ENCODE data around the gene BRD7. TPM values are rescaled to one million over a fixed set of nuclear protein-coding genes. Genes with fewer than 3 reads are reported as not detected.

The BRD7 gene
- total and polyA plus RNA-seq, 10 donors = 39.2 to 69.7 (median 53.4) TPM

DNA sequence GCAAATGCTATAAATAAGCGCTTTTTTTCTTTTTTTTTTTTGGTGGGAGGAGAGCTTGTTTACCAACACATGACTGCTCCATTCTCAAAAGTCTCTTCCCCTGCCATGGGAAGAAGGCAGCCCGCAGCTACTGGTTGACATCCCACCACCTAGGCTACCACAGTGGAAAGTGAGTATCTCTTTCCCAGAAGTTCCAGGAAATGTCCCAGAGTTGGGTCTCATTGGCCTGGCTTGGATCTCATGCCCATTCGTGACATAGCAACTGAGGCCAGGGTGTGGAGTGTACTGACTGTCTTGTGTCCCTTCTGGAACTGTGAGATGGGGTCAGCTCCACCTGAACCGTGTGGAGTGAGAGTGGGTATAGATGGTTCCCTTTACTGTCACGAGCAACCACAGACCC is 29.5 kb upstream of the BRD7 start:
- Histone ChIP-seq H3K9me3 (no peaks in the 10 kb centered on the region), H3K36me3 (no peaks in the 10 kb centered on the region), H3K4me1 (no peaks in the 10 kb centered on the region), H3K27ac (no peak overlapping the region), H3K27me3 (replicated peaks in 1 of 7) (no peaks in the 10 kb centered on the region), H3K4me3 (no peak overlapping the region)
- no peak for DNase-seq
- intact Hi-C loops (cut with DNase I; ENCODE audit: low total_unique reads) = no loop called here
- TF ChIP-seq POLR2A (IDR thresholded peaks at IDR 0.05) = no peak
- 60 to 71% (median 63%) methylated on average over 5 of the region's 5 CpGs for WGBS, 5 donors

DNA sequence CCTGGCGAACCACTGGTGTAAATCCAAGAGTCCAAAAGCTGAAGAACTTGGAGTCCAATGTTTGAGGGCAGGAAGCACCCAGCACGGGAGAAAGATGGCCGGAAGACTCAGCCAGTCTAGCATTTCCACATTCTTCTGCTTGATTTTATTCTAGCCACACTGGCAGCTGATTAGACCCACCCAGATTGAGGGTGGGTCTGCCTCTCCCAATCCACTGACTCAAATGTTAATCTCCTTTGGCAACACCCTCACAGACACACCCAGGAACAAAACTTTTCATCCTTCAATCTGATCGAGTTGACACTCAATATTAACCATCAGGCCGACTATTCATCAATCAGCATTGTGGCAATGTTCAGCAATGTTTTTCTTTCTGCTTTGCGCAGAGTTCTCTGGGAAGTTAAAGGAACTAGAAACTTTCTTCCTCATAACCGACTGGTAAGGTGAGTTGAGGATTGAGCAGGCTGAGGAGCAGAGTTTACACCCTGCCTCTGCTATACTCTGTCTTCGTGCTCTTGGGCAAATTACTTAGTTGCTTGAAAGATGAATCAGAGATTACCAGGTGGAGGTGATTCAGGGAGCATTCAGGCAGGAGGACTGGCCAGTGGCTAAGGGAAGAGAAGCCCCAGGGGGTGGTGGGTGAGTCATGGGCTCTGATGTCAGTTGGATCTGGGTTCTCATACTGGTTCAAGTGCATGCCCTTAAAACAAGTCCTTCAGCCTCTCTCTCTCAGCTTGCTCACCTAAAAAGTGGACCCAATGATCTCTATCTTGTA is 28.2 kb upstream of the BRD7 start:
- no peaks in the 10 kb centered on the region for H3K4me1 ChIP-seq
- no peak overlapping the region for H3K27ac ChIP-seq
- no peaks in the 10 kb centered on the region for H3K36me3 ChIP-seq
- no peaks in the 10 kb centered on the region for H3K9me3 ChIP-seq
- TF ChIP-seq, protein P1, sequence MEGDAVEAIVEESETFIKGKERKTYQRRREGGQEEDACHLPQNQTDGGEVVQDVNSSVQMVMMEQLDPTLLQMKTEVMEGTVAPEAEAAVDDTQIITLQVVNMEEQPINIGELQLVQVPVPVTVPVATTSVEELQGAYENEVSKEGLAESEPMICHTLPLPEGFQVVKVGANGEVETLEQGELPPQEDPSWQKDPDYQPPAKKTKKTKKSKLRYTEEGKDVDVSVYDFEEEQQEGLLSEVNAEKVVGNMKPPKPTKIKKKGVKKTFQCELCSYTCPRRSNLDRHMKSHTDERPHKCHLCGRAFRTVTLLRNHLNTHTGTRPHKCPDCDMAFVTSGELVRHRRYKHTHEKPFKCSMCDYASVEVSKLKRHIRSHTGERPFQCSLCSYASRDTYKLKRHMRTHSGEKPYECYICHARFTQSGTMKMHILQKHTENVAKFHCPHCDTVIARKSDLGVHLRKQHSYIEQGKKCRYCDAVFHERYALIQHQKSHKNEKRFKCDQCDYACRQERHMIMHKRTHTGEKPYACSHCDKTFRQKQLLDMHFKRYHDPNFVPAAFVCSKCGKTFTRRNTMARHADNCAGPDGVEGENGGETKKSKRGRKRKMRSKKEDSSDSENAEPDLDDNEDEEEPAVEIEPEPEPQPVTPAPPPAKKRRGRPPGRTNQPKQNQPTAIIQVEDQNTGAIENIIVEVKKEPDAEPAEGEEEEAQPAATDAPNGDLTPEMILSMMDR (IDR thresholded peaks at IDR 0.05 in 8 of 11, conservative IDR thresholded peaks at IDR 0.05 in 3 of 11) = no peak
- no peak for TF ChIP-seq POLR2A (IDR thresholded peaks at IDR 0.05)
- TF ChIP-seq POLR2AphosphoS5 (IDR thresholded peaks at IDR 0.05) = no peak
- H3K4me3 ChIP-seq = no peak overlapping the region
- H3K27me3 ChIP-seq (replicated peaks in 1 of 7) = no peaks in the 10 kb centered on the region
- no peak for DNase-seq
- WGBS, 5 donors = 78 to 89% (median 87%) methylated on average over 8 of the region's 8 CpGs
- intact Hi-C loops (cut with DNase I; ENCODE audit: low total_unique reads) = no loop called here

DNA sequence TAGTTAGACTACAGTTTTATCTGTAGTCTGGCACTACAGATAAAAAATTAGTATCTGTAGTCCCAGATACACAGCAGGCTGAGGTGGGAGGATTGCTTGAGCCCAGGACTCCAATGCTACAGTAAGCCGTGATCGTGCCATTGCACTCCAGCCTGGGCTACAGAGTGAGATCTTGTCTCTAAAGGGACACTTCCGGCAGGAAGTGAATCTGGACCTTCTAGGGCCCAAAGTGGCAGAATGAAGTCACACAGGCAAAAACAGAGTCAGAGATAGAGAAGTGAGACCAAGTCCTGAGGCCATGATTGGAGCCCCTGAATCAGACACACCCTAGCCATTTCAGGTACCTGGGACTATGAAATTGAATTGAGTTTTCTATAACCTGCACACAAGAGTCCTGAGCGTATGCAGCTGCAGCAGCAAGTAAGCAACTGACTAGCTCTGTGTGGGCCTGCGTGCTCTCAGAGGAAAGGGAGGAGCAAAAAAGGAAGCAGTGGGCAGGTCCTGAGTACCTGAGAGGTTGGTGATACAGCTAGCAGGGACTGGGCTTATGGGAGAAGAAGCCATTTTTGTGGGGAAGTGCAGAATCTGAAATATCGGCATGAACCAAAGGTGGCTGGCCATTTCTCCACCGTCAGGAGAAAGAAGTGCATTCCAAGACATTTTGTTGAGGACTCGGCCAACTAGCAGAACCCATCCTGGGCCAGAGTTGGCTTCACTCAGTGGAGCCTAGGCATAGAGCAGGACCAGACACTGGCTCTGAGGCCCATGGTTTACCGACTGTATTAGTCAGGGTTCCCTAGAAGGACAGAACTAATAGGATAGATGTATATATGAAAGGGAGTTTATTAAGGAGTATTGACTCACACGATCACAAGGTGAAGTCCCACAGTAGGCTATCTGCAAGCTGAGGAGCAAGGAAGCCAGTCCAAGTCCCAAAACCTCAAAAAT is 27.2 kb upstream of the BRD7 start:
- 80 to 83% (median 82%) methylated on average over 10 of the region's 10 CpGs for WGBS, 5 donors
- Histone ChIP-seq H3K27me3 (replicated peaks in 1 of 7) (no peaks in the 10 kb centered on the region), H3K9me3 (no peaks in the 10 kb centered on the region), H3K27ac (no peak overlapping the region), H3K36me3 (no peaks in the 10 kb centered on the region), H3K4me1 (no peaks in the 10 kb centered on the region), H3K4me3 (no peak overlapping the region)
- intact Hi-C loops (cut with DNase I; ENCODE audit: low total_unique reads) = no loop called here
- no peak for DNase-seq
- TF ChIP-seq, protein P1 (IDR thresholded peaks at IDR 0.05 in 8 of 11, conservative IDR thresholded peaks at IDR 0.05 in 3 of 11) = no peak
- TF ChIP-seq POLR2A (IDR thresholded peaks at IDR 0.05) = no peak
- TF ChIP-seq POLR2AphosphoS5 (IDR thresholded peaks at IDR 0.05) = no peak

DNA sequence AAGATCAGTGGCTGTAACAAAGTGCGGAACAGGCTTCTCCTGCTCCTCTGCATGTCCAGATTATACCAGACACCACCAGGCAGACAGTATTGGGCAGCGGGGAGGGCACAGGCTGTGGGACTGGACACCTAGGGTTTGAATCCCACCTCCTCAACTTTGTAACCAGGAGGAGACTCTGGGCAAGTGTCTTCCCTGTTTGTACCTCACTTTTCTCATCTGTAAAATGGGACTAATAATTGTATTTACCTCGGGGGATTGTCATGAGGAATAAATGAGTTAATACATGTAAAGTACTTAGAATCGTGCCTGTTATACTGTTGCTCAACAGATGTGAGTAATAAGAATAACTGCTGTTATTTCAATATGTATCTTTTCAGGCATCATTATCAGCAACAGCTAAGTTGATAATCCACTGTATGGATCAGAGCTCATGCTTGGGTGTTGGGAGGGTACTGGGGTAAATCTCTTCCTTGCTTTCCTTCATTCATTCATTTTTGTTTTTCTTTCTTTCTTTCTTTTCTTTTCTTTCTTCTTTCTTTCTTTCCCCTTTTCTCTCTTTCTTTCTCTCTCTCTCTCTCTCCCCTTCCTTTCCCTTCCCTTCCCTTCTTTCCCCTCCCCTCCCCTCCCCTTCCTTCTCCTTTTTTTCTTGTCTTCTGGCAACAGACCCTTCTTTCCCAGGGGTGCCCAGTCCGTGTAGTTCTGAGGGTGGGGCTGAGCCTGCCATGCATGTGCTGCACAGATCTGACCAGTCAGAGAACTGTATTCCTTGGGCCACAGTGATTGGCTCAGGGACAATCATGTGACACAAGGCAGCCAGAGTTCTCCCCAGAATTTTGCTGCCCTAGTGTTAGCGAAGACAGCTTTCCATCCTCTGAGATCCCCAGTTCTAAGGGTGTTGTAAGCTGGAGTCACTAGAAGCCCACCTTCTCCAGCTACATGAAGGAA is 25.3 kb upstream of the BRD7 start:
- no peak for DNase-seq
- intact Hi-C loops (cut with DNase I; ENCODE audit: low total_unique reads) = no loop called here
- Histone ChIP-seq H3K4me3 (no peak overlapping the region), H3K27ac (no peak overlapping the region), H3K27me3 (replicated peaks in 1 of 7) (no peaks in the 10 kb centered on the region), H3K9me3 (no peaks in the 10 kb centered on the region), H3K4me1 (no peaks in the 10 kb centered on the region), H3K36me3 (no peaks in the 10 kb centered on the region)
- WGBS, 5 donors = 70 to 85% (median 77%) methylated on average over 6 of the region's 6 CpGs
- TF ChIP-seq POLR2AphosphoS5 (IDR thresholded peaks at IDR 0.05) (no peak), POLR2A (IDR thresholded peaks at IDR 0.05) (no peak)
- TF ChIP-seq, protein P1 (IDR thresholded peaks at IDR 0.05 in 8 of 11, conservative IDR thresholded peaks at IDR 0.05 in 3 of 11) = no peak
